ENCODE measurements around the gene B3GALT2.
A peak's percentile ranks its signal among the peaks of the same experiment; 100 is the strongest.

The B3GALT2 gene

DNA sequence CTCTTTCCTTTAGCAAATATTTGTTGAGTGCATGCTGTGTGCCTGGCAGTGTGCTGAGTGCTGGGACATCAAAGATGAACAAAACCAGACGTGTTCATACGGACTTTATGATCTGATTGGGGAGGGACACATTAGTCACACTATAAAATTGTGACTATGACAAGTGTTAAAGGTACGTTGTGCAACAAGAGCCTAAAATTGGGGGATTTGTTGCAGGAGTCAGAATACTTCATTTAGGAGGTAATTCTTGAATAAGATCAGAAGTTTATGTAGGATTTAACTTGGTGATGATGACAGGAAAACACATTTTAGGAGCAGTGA lies 29.6 kb downstream of the B3GALT2 start:
- H3K4me3 ChIP-seq (replicated peaks; ENCODE audit: low read depth, low read length), result no peak overlapping the region
- TF ChIP-seq, protein P1, sequence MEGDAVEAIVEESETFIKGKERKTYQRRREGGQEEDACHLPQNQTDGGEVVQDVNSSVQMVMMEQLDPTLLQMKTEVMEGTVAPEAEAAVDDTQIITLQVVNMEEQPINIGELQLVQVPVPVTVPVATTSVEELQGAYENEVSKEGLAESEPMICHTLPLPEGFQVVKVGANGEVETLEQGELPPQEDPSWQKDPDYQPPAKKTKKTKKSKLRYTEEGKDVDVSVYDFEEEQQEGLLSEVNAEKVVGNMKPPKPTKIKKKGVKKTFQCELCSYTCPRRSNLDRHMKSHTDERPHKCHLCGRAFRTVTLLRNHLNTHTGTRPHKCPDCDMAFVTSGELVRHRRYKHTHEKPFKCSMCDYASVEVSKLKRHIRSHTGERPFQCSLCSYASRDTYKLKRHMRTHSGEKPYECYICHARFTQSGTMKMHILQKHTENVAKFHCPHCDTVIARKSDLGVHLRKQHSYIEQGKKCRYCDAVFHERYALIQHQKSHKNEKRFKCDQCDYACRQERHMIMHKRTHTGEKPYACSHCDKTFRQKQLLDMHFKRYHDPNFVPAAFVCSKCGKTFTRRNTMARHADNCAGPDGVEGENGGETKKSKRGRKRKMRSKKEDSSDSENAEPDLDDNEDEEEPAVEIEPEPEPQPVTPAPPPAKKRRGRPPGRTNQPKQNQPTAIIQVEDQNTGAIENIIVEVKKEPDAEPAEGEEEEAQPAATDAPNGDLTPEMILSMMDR (IDR thresholded peaks at IDR 0.05; ENCODE audit: low read length, missing control alignments), result no peak
- DNase-seq (ENCODE audit: low read depth), result no peak

DNA sequence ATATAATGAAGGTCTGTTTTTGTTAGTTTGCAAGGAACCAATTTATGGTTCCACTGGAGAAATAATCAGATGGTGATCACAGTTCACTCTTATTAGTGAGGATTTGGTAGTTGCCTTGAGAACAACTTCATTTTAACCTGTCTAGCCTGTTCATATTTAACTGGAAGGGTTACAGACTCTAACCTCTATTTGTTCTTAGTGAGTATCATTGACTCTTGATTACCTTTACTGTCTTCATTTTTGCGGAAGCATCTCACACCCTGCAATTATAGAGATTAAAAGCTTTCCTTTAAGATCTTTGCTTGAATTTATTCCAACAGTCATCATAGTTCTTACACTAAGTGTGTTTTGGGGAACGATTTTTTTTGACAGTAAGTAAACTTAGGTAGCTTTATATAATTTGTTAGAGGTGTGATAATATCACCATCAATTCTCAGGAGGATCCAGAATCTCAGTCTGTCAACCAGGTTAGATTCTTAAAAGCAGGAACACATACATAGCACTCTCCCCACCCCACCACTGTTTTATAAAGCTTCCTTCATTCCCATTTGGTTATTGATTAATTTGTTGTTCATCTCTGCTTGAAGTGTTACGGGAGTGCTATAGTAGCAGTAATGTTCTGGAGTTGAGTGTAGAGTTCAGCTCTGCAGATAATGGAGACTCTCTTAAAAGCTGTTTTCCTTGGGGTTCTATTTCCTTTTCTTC lies 30.1 kb downstream of the B3GALT2 start:
- DNase-seq (ENCODE audit: low read depth), result no peak
- TF ChIP-seq, protein P1 (IDR thresholded peaks at IDR 0.05; ENCODE audit: low read length, missing control alignments), result no peak
- H3K4me3 ChIP-seq (replicated peaks; ENCODE audit: low read depth, low read length), result no peak overlapping the region

DNA sequence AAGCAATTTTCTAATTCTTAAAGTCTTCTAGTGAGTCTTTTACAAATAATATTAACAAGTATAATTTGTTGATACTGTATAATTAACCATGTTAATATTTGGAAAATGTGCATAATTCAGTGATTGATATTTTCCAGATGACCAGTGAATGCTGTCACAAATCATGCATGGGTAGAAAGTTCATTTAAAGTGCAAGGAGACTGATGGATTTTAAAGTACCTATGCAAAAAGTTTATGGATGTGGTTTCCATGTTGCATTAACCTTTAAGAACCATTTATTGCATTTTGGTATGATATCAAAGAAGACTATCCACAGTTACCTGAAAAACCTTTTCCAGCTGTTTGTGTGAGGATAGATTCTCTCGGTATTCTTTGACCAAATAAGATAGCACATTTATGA lies 41.4 kb downstream of the B3GALT2 start:
- H3K4me3 ChIP-seq (replicated peaks; ENCODE audit: low read depth, low read length), result no peak overlapping the region
- TF ChIP-seq, protein P1 (IDR thresholded peaks at IDR 0.05; ENCODE audit: low read length, missing control alignments), result no peak
- DNase-seq (ENCODE audit: low read depth), result no peak

DNA sequence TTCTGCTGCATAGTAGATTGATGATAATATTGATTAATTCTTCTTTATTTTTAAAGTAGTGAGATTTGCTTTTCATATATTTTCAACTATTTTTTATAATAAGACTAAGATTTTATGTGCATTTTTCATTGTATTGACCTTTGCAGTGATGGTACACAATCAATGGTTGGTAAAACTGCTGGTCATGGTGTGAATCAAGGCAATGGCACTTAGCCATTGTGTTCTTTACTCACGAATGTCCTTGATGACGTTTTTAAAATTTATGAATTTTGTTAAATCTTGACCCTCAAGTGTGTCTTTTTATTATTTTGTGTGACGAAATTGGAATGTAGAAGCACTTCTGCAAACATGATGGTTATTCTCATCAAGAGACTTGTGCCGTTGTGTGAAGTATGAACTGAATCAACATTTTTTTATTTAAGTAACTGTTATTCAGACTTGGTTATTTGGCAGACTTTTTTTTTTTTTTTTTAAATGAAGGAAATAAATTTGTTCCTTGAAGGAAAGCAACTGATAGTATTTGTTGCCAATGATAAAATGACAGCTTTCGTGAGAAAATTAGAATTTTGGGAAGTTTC lies 42.0 kb downstream of the B3GALT2 start:
- TF ChIP-seq, protein P1 (IDR thresholded peaks at IDR 0.05; ENCODE audit: low read length, missing control alignments), result no peak
- no peak overlapping the region for H3K4me3 ChIP-seq (replicated peaks; ENCODE audit: low read depth, low read length)
- no peak for DNase-seq (ENCODE audit: low read depth)

DNA sequence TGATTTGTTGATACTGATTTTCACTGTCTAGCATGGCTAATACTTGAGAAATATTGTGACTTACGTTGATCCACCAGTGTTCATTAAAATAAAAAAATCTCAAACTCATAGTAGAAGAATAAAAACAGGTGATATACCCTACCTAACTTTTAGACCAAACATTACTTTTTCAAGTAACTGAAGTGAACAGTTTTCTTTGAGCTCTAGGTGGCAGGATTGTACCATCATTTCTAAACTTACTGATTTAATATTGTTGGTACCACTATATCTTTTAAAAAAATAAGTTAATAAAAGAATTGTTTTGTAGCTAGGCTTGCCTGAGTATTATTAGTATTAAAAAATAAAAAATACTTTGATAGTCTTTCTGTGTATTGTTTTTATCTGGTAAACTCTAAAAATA lies 43.1 kb downstream of the B3GALT2 start:
- TF ChIP-seq, protein P1 (IDR thresholded peaks at IDR 0.05; ENCODE audit: low read length, missing control alignments), result peak; percentile 45
- peak; percentile 52 for DNase-seq (ENCODE audit: low read depth)
- H3K4me3 ChIP-seq (replicated peaks; ENCODE audit: low read depth, low read length), result no peak overlapping the region

DNA sequence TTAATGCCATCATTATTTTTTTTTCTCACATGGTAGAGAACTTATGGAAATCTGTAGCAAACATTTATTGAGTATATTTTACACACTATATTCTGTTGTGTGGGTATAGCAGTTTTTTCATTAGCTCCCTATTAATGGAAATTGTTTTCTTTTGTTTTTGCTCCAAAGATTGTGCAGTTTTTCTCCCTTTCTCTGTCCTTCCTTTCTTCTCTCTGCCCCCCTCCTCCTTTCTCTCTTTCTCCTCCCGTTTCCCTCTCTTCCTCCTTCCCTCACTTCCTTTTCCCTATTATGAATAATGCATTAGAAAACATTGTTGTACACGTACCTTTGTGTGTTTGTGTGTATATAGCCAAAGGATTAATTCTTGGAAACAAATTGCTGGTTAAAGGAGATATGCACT lies 44.0 kb downstream of the B3GALT2 start:
- TF ChIP-seq, protein P1 (IDR thresholded peaks at IDR 0.05; ENCODE audit: low read length, missing control alignments), result no peak
- no peak for DNase-seq (ENCODE audit: low read depth)
- H3K4me3 ChIP-seq (replicated peaks; ENCODE audit: low read depth, low read length), result no peak overlapping the region

DNA sequence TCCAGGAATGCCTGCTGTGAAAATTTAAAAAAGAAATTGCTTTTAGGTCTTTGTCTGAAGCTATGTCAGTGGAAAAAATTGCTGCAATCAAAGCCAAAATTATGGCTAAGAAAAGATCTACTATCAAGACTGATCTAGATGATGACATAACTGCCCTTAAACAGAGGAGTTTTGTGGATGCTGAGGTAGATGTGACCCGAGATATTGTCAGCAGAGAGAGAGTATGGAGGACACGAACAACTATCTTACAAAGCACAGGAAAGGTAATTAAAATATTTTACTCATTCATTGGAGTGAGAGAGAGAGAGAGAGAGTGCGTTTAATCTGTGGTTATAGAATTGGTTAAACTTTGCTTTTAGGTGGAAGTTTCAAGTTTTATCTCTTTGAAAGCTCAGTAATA lies 44.6 kb downstream of the B3GALT2 start:
- no peak for DNase-seq (ENCODE audit: low read depth)
- TF ChIP-seq, protein P1 (IDR thresholded peaks at IDR 0.05; ENCODE audit: low read length, missing control alignments), result no peak
- H3K4me3 ChIP-seq (replicated peaks; ENCODE audit: low read depth, low read length), result no peak overlapping the region

All from fibroblast of pulmonary artery (primary cell).